CD4-positive, alpha-beta T cell treated with Interleukin-6 at 100 ng/mL for 8 hours (primary cell): ENCODE data around the gene MBNL1.
A peak's percentile ranks its signal among the peaks of the same experiment; 100 is the strongest.
"Not testable (repeated sequence)": the region's sequence is repeated elsewhere in the genome, so short reads cannot be mapped to it uniquely, and the experiment has no call there.

Source experiments
- DNase-seq: peaks from one replicate; pipeline ENCODE4 v3.0.0-alpha.2; 2020; ENCODE audit warnings: mixed read lengths, low spot score

Gene MBNL1

GRCh38 chr3:152404976-152405375, 136.2 kb downstream of the MBNL1 start:
- DNase-seq, result no peak

GRCh38 chr3:152405915-152406802, 137.4 kb downstream of the MBNL1 start:
- DNase-seq, result no peak

DNA sequence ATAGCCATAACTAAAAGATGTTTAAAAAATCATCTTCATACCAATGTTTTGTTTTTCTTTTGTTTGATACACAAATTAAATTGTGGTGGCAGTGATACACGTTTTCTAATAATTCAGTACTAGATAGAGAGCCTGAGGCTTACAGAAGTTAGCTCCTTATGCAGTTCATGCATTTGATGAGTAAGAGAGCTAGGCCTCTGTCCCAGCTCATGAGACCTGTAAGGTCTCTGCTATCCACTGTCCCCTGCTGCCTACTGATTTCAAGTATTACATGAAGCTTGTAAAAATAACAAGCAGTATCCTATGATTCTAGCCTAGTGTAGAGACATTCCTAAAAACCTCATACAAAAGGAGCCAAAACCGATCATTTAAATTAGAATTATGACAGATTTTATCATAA, 144.5 kb downstream of the MBNL1 start:
- DNase-seq, result no peak

- no peak for DNase-seq
Measured at GRCh38 chr3:152416808-152417580, 148.3 kb downstream of the MBNL1 start.

DNA sequence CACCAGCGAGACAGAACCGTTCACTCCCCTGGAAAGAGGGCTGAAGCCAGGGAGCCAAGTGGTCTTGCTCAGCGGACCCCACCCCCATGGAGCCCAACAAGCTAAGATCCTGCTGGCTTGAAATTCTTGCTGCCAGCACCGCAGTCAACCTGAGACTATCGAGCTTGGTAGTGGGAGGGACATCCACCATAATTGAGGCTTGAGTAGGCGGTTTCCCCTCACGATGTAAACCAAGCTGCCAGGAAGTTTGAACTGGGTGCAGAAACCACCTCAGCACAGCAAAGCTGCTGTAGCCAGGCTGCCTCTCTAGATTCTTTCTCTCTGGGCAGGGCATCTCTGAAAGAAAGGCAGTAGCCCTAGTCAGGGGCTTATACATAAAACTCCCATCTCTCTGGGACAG, 151.0 kb downstream of the MBNL1 start:
- DNase-seq, result no peak

DNA sequence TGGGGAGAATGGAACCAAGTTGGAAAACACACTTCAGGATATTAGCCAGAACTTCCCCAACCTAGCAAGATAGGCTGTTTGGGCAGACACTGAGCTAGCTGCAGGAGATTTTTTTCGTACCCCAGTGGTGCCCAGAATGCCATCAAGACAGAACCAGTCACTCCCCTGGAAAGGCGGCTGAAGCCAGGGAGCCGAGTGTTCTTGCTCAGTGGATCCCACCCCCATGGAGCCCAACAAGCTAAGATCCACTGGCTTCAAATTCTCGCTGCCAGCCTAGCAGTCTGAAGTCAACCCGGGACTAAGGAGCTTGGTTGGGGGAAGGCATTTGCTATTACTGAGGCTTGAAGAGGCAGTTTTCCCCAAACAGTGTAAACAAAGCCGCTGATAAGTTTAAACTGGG, 152.4 kb downstream of the MBNL1 start:
- DNase-seq, result no peak

- DNase-seq, result no peak
Measured at GRCh38 chr3:152426393-152426792, 157.7 kb downstream of the MBNL1 start.

DNA sequence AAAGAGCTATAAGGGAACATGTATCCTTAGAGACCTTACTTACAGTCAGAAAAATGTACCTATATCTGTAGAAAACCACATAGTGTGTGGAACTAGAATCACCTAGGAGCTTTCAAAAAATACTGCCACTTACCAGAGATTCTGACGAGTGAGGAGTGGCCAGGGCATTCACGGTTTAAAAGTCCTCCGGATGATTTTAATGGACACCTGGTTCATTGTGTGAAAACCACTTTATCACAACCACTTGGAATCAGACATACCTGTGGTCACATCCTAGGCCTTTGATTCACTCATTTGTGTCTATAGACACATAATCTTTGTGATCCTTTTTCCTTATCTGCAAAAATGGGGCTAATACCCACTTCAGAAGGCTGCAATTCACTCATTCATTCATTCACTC, 159.8 kb downstream of the MBNL1 start:
- DNase-seq, result no peak

- DNase-seq, result no peak
Measured at GRCh38 chr3:152430223-152431002, 161.7 kb downstream of the MBNL1 start.

GRCh38 chr3:152434142-152434541, 165.4 kb downstream of the MBNL1 start:
- DNase-seq, result no peak

GRCh38 chr3:152435210-152435609, 166.5 kb downstream of the MBNL1 start:
- DNase-seq, result not testable (repeated sequence)

- no peak for DNase-seq
Measured at GRCh38 chr3:152436707-152437590, 168.2 kb downstream of the MBNL1 start.

DNA sequence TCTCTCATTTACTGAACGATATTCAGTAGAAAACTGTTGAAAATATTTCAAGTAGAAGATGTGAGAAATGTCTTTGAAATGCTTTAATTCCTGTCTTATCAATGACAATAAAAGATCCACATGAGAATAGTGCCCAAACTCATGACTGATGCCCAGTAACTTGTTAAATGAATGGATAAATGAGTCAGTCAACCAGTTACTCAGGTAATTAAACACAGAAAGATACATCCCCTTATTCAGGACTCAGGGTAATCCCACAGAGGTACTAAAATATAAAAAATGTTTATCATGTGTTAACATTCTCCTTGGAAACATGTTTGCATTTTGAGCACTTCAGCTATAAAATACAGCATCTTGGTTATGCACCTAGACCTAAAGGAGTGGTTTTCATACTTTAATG, 169.5 kb downstream of the MBNL1 start:
- DNase-seq, result no peak

DNA sequence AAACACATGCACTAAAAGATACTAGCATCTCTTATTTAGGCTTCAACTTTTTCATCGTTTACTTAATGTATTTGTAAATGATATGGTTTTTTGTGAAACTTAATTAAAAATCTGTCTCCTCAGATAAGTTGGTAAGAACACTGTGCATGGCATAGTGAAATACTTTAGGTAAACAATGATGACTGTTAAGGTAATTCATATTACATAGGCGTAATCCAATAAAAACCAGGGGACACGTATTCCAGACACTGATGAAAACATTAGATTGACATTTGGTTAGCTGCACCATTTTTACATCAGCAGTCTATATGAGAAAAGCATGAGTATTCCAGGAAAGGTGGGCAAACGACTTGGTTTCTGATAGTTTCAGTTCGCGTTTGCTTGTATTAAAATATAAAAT, 170.0 kb downstream of the MBNL1 start:
- no peak for DNase-seq

GRCh38 chr3:152440243-152440642, 171.5 kb downstream of the MBNL1 start:
- not testable (repeated sequence) for DNase-seq

- DNase-seq, result no peak
Measured at GRCh38 chr3:152443212-152444023, 174.7 kb downstream of the MBNL1 start.

GRCh38 chr3:152444029-152444641, 175.4 kb downstream of the MBNL1 start:
- peak; percentile 35 for DNase-seq

DNA sequence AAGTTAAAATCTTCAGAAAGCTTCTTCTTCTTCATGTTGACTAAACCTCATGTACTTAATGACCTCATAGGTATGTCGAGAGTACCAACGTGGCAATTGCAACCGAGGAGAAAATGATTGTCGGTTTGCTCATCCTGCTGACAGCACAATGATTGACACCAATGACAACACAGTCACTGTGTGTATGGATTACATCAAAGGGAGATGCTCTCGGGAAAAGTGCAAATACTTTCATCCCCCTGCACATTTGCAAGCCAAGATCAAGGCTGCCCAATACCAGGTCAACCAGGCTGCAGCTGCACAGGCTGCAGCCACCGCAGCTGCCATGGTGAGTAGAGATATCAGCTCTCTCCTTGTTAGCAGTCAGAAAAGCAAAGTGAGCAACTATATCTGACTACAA, 176.5 kb downstream of the MBNL1 start:
- no peak for DNase-seq

- no peak for DNase-seq
Measured at GRCh38 chr3:152446495-152446894, 177.8 kb downstream of the MBNL1 start.

GRCh38 chr3:152447511-152447910, 178.8 kb downstream of the MBNL1 start:
- DNase-seq, result no peak
